ENCODE measurements around the gene PTPN2. TPM values are rescaled to one million over a fixed set of nuclear protein-coding genes. Genes with fewer than 3 reads are reported as not detected.

PTPN2 gene
- total RNA-seq, 2 experiments from 2014 or later: 52.1 to 53.6 TPM

DNA sequence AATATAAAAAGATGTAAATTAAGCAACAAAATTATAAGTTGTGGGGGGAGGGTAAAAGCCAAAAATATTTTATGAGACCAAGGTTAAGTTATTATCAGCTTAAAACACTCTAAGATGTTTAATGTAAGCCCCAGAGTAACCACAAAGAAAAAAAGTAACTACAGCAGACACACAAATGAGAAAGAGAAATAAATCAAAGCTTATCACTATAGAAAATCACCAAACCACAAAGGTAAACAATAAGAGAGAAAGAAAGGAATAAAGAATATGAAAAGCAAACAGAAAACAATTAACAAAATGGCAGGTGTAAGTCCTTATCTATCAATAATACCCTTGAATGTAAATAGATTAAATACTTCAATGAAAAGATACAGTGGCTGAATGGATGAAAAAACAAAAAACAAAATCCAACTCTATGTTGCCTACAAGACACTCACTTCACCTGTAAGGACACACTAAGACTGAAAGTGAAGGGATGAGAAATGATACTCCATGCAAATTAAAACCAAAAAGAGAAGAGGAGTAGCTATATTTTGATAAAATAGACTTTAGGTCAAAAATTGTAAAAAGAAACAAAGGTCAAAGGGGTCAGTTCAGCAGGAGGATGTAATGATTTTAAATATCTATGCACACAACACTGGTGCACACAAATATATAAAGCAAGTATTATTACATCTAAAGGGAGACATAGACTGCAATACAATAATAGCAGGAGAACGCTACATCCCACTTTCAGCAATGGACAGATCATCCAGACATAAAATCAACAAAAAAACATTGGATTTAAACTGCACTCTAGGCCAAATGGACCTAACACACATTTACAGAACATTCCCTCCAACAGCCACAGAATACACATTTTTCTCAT, 80.7 kb downstream of the PTPN2 start:
- ChIA-PET CTCF (interaction anchor here (1.3 kb wide), 1 partner anchor 131 kb away, joined by 3 read pairs; no protein-coding TSS in a partner anchor), POLR2A (no interaction called here)

GRCh38 chr18:12802538-12802937, 81.5 kb downstream of the PTPN2 start:
- POLR2A ChIA-PET: no interaction called here
- CTCF ChIA-PET: interaction anchor here (1.3 kb wide), 1 partner anchor 132 kb away, joined by 3 read pairs; no protein-coding TSS in a partner anchor

DNA sequence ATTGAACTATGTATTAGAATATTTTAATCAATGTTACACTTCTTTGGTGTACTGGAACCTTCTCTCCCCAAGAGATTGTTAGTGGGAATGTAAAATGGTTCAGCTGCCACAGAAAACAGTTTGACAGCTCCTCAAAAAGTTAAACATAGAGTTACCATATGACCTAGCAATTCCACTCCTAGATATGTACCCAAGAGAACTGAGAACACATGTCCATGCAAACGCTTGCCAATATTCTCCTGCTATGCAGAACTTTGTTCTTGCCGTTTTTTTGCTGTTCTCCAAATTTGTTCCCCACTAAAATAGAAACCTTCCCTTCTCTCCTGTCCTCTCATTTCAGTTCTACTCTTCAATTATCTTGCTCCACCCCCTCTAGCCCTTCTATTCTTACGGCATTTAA, 87.6 kb downstream of the PTPN2 start:
- POLR2A ChIA-PET: no interaction called here
- CTCF ChIA-PET: no interaction called here

DNA sequence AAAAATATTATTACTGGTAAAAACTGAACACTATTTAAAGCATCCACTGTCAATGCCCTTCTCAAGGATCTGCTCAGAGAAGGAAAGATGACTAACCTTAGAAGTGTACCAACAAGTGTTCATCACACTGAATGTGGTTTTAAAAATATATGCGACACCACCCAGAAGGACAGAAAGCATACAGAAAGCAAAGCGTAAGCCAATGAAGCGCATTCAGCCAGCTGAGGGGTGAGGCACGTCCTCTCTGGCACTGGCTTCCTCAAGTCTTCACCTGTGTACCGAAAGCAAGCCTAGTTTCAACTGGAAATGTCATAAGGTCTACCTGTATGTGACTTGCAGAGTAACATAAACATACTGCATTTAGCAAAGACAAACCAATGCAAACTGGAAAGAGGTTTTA, 92.4 kb downstream of the PTPN2 start:
- ChIA-PET POLR2A (no interaction called here), CTCF (no interaction called here)

DNA sequence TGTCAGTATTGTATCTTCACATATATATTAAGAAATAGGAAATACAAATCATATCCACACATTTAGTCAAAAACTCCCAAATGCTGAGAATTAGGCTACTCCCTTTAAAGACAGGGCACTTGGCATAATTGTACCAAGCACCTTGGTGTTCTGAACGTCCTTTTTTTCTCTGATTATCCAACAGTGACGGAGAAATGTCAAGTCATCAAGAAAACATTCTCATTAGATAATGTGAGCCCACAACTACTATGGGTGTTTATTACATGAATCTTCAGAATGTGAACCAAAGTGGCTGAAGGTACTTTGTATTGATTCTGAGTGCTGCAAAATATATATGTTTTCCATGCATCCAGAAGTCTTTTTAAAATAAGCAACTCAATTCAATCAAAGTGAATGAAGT, 97.4 kb downstream of the PTPN2 start:
- ChIA-PET CTCF (no interaction called here), POLR2A (no interaction called here)

GRCh38 chr18:12783524-12783923, 100.5 kb downstream of the PTPN2 start:
- CTCF ChIA-PET: no interaction called here
- POLR2A ChIA-PET: no interaction called here

DNA sequence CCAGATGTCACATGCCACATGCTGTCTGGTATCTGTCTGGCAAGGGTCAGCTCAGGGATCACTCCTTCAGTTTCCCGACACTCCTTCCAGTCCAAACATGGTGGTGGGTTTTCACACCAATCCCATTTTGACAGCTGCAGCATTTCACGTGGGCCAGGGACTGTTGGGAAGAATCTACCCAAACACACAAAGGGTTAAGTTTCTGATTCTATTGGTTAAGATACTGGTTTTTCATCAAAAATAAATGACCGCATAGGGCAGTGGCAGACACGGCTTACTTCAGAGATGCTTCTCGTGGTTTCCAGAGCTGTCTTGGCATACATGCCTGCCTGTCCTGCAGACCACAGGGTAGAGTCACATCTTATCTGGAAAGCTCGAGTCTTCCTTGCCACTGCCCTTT, 101.5 kb downstream of the PTPN2 start:
- ChIA-PET POLR2A (no interaction called here), CTCF (no interaction called here)

DNA sequence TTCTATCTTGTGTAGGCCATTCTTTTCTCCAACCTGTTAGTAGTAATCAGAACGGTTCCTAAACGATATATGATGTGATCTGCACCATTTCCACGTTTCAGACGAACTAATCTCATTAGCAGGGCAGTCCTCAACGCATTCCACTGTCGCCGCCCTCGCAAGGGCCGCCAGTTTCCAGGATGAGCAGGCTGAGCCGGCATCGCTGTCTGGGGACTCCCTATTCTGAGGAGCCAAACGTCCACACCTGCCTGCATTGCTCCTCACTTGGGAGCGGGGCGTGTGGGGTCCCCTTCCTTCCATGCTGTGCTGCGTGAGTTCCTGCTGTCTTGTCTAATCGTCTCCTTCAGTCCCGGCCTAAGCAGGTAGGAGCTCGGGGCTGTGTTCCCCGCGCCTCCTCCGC, 104.6 kb downstream of the PTPN2 start:
- ChIA-PET CTCF (no interaction called here), POLR2A (interaction anchor here (0.6 kb wide), 1 partner anchor 104 kb away, joined by 6 read pairs; no protein-coding TSS in a partner anchor)

DNA sequence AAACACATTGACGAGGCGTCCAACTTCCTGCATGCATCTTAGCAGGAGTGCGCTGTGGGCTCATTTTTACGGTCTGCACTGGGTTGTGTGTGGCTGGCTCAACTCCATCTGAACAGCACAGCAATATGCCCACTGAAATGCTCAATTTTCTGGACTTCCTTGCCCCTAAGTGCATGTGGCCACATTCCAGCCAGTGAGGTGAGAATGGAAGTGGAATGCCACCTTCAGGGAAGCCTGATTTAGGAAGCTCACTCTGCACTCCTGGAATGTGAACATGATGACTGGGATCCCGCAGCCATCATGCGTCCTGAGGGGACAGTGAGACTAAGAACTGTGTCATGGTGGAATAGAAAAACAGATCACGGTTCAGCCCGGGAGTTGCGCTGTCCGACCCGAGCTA, 105.0 kb downstream of the PTPN2 start:
- CTCF ChIA-PET: no interaction called here
- POLR2A ChIA-PET: interaction anchor here (0.6 kb wide), 2 partner anchors 104 to 143 kb away, joined by 3 to 6 read pairs; no protein-coding TSS in a partner anchor

DNA sequence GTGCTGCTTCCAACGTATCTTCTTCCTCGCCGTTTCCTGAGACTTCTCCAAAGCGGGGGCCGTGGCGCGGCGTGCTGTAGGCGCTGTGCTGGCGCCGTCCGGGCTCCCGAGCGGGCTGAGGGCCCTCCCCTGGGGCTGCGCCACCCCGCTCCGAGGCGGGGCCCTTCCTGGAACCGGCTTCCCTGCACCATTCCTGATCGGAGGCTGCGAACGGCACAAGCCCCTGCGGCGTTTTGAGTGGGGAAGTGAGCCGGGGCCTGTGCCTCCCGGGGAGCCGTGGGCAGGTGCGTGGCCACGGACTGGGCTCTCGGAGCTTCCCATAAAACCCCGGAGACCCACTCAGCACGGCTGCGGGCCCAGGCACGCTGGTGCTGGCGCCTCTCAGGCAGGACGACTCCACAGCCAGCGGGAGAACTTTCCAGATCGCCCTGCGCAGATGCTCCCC, 106.5 kb downstream of the PTPN2 start:
- ChIA-PET POLR2A (interaction anchor here (3.1 kb wide), 1 partner anchor 106 kb away, joined by 19 read pairs; the partner anchor contains the start of gene PTPN2), CTCF (interaction anchor here (0.5 kb wide), 1 partner anchor 10 kb away, joined by 5 read pairs; no protein-coding TSS in a partner anchor)

DNA sequence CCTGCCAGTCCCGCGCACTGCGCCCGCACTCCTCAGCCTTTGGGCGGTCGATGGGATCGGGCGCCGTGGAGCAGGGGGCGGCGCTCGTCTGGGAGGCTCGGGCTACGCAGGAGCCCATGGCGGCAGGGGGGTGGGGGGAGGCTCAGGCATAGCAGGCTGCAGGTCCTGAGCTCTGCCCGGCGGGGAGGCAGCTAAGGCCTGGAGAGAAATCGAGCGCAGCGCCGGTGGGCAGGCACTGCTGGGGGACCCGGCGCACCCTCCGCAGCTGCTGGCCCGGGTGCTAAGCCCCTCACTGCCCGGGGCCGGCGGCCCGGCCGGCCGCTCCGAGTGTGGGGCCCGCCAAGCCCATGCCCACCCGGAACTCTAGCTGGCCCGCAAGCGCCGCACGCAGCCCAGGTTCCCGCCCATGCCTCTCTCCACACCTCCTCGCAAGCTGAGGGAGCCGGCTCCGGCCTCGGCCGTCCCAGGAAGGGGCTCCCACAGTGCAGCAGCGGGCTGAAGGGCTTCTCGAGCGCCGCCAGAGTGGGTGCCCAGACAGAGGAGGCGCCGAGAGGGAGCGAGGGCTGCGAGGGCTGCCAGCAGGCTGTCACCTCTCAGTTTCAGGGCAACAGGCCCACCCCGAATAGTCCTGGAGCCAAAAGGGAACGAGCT, 107.1 kb downstream of the PTPN2 start:
- ChIA-PET CTCF (interaction anchor here (0.5 to 0.6 kb wide), 2 partner anchors 11 to 801 kb away, joined by 3 to 5 read pairs; no protein-coding TSS in a partner anchor), POLR2A (interaction anchor here (3.1 kb wide), 1 partner anchor 107 kb away, joined by 19 read pairs; the partner anchor contains the start of gene PTPN2)

GRCh38 chr18:12776415-12776814, 107.6 kb downstream of the PTPN2 start:
- ChIA-PET CTCF (interaction anchor here (0.6 kb wide), 1 partner anchor 802 kb away, joined by 3 read pairs; no protein-coding TSS in a partner anchor), POLR2A (interaction anchor here (0.6 to 3.1 kb wide), 3 partner anchors 10 to 107 kb away, joined by 3 to 19 read pairs (median 16); partner anchors contain the start of gene PTPN2)

- CTCF ChIA-PET: interaction anchor here (1.0 to 1.6 kb wide), 2 partner anchors 31 to 120 kb away, joined by 3 to 4 read pairs; no protein-coding TSS in a partner anchor
Observed at GRCh38 chr18:12774982-12775381, 109.1 kb downstream of the PTPN2 start.

DNA sequence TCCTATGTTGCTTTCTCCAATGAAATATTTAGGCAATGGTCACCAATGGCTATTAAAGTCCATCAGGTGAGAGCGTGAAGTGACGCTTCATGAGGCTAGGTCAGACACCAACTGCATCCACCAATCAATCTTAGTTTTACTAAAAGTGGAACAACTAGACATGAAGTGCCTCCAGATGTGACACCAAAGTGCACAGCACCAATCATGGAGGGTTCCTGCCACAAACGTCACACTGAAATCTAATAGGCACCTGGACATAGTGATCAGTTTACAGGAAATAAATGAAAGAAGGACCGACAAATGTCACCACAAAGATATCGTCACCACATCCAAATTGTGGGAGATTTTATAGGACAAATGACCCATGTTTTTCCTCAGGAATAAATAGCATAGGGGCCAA, 110.7 kb downstream of the PTPN2 start:
- POLR2A ChIA-PET: no interaction called here
- CTCF ChIA-PET: no interaction called here

More at GRCh38 chr18:12774982-12775381, 109.1 kb downstream of the PTPN2 start:
- POLR2A ChIA-PET: interaction anchor here (0.6 to 3.1 kb wide), 2 partner anchors 109 to 173 kb away, joined by 4 to 19 read pairs; partner anchors contain the start of genes PTPN2 and SEH1L

- POLR2A ChIA-PET: no interaction called here
- CTCF ChIA-PET: no interaction called here
Observed at GRCh38 chr18:12772111-12772510, 111.9 kb downstream of the PTPN2 start.

DNA sequence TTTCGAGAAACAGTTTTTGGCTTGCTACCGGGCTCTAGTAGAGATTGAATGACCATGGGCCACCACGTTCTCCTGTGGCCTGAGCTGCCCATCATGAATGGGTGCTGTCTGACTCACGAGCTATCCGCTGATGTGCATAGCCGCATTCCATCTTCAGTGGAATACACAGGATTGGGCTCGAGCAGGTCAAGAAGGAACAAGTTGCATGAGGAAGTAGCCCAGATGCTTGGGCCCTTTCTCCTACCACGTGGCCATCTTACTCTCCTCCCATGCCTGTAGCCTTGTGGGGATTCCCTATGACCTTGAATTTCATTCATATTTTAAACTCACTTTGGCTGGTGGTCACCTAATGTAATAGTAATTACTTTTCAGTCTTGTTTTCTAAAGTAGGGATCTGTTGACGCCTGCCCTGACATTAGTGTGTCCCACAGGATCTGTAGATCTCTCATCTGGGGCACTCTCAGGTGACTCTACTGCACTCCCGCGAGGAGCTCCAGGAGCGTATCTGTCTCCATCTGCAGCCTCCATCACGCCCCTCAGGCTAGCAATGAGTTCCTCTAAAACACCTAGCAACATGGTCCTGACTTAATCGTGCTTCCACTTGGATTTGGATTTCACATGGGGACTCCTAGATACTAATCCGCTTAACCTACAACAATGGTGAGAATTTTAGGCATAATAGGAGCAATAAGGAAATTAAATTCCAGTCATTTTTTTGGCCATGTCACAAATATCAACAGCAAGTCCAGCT, 113.4 kb downstream of the PTPN2 start:
- ChIA-PET CTCF (no interaction called here), POLR2A (no interaction called here)

DNA sequence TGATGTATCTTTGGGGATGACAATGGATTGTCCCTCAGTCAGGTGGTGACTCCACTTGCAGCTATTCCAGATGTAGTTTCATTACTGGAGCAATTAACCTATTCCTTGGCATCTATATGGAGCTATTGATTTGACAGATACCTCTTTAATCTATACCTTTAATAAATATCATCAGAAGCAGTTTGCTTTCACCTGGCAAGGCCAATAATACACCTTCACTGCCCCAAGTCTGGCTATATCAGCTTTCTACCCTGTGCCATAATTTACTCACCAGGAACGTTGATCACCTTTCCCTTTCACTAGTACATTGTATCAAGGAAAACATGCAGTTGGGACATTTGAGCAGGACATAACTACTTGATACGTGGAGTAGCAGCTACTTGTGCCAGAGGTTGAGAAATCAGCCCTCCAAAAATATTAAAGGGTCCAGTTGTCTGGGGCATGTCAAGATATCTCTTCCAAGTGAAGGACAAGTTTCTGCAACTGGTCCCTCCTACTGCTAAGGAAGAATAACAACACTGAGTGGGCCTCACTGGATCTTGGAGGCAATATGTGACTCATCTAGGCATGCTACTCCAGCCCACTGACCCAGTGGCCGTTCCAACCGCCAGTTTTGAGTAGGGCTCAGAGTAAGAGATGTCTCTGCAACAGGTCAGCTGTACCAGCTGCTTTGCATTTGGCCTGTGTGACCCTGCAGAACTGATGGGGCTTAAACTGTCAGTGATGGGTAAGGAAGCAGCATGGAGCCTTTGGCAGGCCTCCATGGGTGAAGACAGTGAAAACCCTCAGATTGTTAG, 114.2 kb downstream of the PTPN2 start:
- ChIA-PET CTCF (no interaction called here), POLR2A (no interaction called here)

GRCh38 chr18:12769136-12769535, 114.9 kb downstream of the PTPN2 start:
- ChIA-PET POLR2A (no interaction called here), CTCF (no interaction called here)

GRCh38 chr18:12768625-12769024, 115.4 kb downstream of the PTPN2 start:
- CTCF ChIA-PET: no interaction called here
- POLR2A ChIA-PET: no interaction called here
